ENCODE measurements around the gene RNASEL. TPM values are rescaled to one million over a fixed set of nuclear protein-coding genes. Genes with fewer than 3 reads are reported as not detected.
A peak's percentile ranks its signal among the peaks of the same experiment; 100 is the strongest.

The RNASEL gene
- polyA plus RNA-seq, 1 donor (not counting 4 experiments of a cell fraction or from before 2014, with no cell fraction given), result 4.7 TPM

- TF ChIP-seq EZH2 (IDR thresholded peaks at IDR 0.05; ENCODE audit: low read length), result no peak
- no peak for TF ChIP-seq CTCF (optimal IDR thresholded peaks at IDR 0.05 in 1 of 3, IDR thresholded peaks at IDR 0.05 in 1 of 3, conservative IDR thresholded peaks at IDR 0.05 in 1 of 3; ENCODE audit: extremely low read depth in 1 of 3, insufficient read depth in 2 of 3, low read length in 3 of 3)
- FAIRE-seq, result no peak
- Histone ChIP-seq H3K9me3 (ENCODE audit: control insufficient read depth, low read depth, low read length) (no peaks in the 10 kb centered on the region), H3K4me1 (ENCODE audit: control insufficient read depth, extremely low read depth, insufficient read depth, low read length) (peaks cover 4% of the 10 kb centered on the region), H3K79me2 (ENCODE audit: control insufficient read depth, insufficient read depth, low read length) (no peaks in the 10 kb centered on the region), H4K20me1 (ENCODE audit: control insufficient read depth, extremely low read depth, insufficient read depth, low read length) (no peaks in the 10 kb centered on the region), H3K27me3 (ENCODE audit: control insufficient read depth, extremely low read depth, insufficient read depth, low read length) (no peaks in the 10 kb centered on the region), H3K27ac (ENCODE audit: control insufficient read depth, insufficient read depth, low read length) (peak overlapping the region; percentile 75), H3K4me2 (ENCODE audit: control insufficient read depth, extremely low read depth, insufficient read depth, low read depth, low read length) (peak overlapping the region; percentile 77), H3K9ac (ENCODE audit: control insufficient read depth, extremely low read depth, insufficient read depth, low read length) (peak overlapping the region; percentile 74), H2AFZ (ENCODE audit: control insufficient read depth, low read length) (peak overlapping the region; percentile 95), H3K36me3 (ENCODE audit: control insufficient read depth in 2 of 2, extremely low read depth in 1 of 2, insufficient read depth in 2 of 2, low read length in 2 of 2) (no peaks in the 10 kb centered on the region), H3K9me1 (ENCODE audit: control insufficient read depth, extremely low read depth, insufficient read depth, low read length) (no peaks in the 10 kb centered on the region), H3K4me3 (ENCODE audit: control insufficient read depth in 2 of 3, extremely low read depth in 1 of 3, insufficient read depth in 2 of 3, low read depth in 1 of 3, low read length in 3 of 3) (peak overlapping the region; percentile 48 to 87 (median 68))
- no peak for DNase-seq (ENCODE audit: low read depth, low spot score)
- dilution Hi-C loops (cut with MboI; ENCODE audit: extremely low pct_ligation_motif_present, low sequenced_read_pairs), result loop anchor here (25.0 kb wide), 3 partner anchors 151 to 501 kb away; partner anchors contain the start of gene NPL
Measured at GRCh38 chr1:182587666-182588499, 1.2 kb downstream of the RNASEL start.

GRCh38 chr1:182587093-182587492 is 2.0 kb downstream of the RNASEL start:
- Histone ChIP-seq H3K79me2 (ENCODE audit: control insufficient read depth, insufficient read depth, low read length) (no peaks in the 10 kb centered on the region), H4K20me1 (ENCODE audit: control insufficient read depth, extremely low read depth, insufficient read depth, low read length) (no peaks in the 10 kb centered on the region), H3K9me1 (ENCODE audit: control insufficient read depth, extremely low read depth, insufficient read depth, low read length) (no peaks in the 10 kb centered on the region), H2AFZ (ENCODE audit: control insufficient read depth, low read length) (no peak overlapping the region), H3K36me3 (ENCODE audit: control insufficient read depth in 2 of 2, extremely low read depth in 1 of 2, insufficient read depth in 2 of 2, low read length in 2 of 2) (peaks cover 0 to 2% of the 10 kb centered on the region in 2 experiments), H3K4me2 (ENCODE audit: control insufficient read depth, extremely low read depth, insufficient read depth, low read depth, low read length) (no peak overlapping the region), H3K27me3 (ENCODE audit: control insufficient read depth, extremely low read depth, insufficient read depth, low read length) (no peaks in the 10 kb centered on the region), H3K9ac (ENCODE audit: control insufficient read depth, extremely low read depth, insufficient read depth, low read length) (no peak overlapping the region), H3K4me1 (ENCODE audit: control insufficient read depth, extremely low read depth, insufficient read depth, low read length) (peaks cover 4% of the 10 kb centered on the region), H3K27ac (ENCODE audit: control insufficient read depth, insufficient read depth, low read length) (no peak overlapping the region), H3K9me3 (ENCODE audit: control insufficient read depth, low read depth, low read length) (no peaks in the 10 kb centered on the region), H3K4me3 (ENCODE audit: control insufficient read depth in 2 of 3, extremely low read depth in 1 of 3, insufficient read depth in 2 of 3, low read depth in 1 of 3, low read length in 3 of 3) (no peak overlapping the region)
- TF ChIP-seq EZH2 (IDR thresholded peaks at IDR 0.05; ENCODE audit: low read length), result no peak
- no peak for TF ChIP-seq CTCF (optimal IDR thresholded peaks at IDR 0.05 in 1 of 3, IDR thresholded peaks at IDR 0.05 in 1 of 3, conservative IDR thresholded peaks at IDR 0.05 in 1 of 3; ENCODE audit: extremely low read depth in 1 of 3, insufficient read depth in 2 of 3, low read length in 3 of 3)
- dilution Hi-C loops (cut with MboI; ENCODE audit: extremely low pct_ligation_motif_present, low sequenced_read_pairs), result loop anchor here (25.0 kb wide), 3 partner anchors 150 to 500 kb away; partner anchors contain the start of gene NPL
- DNase-seq (ENCODE audit: low read depth, low spot score) (no peak), FAIRE-seq (no peak)
